Measurements from ENCODE around the gene SCG2. TPM values are rescaled to one million over a fixed set of nuclear protein-coding genes. Genes with fewer than 3 reads are reported as not detected.

Gene SCG2
- total RNA-seq, 1 experiment from 2014 or later: 0.11 TPM

GRCh38 chr2:223558970-223559369 is 43.2 kb downstream of the SCG2 start:
- H3K4me1 Mint-ChIP-seq: peaks cover 8% of the 10 kb centered on the region
- no peak for TF ChIP-seq ZNF138 (CRISPR knock-in tag; conservative IDR thresholded peaks at IDR 0.05)
- TF ChIP-seq ZNF512 (CRISPR knock-in tag; IDR thresholded peaks at IDR 0.05; ENCODE audit: borderline replicate concordance): no peak
- TF ChIP-seq ZNF396 (CRISPR knock-in tag; IDR thresholded peaks at IDR 0.05; ENCODE audit: borderline replicate concordance): no peak
- ATAC-seq (no peak), DNase-seq (ENCODE audit: low spot score) (no peak)
- H3K27me3 Mint-ChIP-seq (ENCODE audit: low read depth): no peaks in the 10 kb centered on the region
- no peak overlapping the region for H3K27ac Mint-ChIP-seq
- POLR2A ChIA-PET: no interaction called here
- no peak overlapping the region for H3K4me3 Mint-ChIP-seq
- H3K36me3 Mint-ChIP-seq: no peaks in the 10 kb centered on the region
- CTCF ChIA-PET: no interaction called here
- no peaks in the 10 kb centered on the region for H3K9me3 Mint-ChIP-seq

- DNase-seq (ENCODE audit: low spot score): no peak
- TF ChIP-seq ETV6 (CRISPR knock-in tag; IDR thresholded peaks at IDR 0.05): no peak
- TF ChIP-seq AFF4 (CRISPR knock-in tag; IDR thresholded peaks at IDR 0.05; ENCODE audit: borderline replicate concordance): no peak
- TF ChIP-seq STAT6 (CRISPR knock-in tag; conservative IDR thresholded peaks at IDR 0.05; ENCODE audit: low read depth): no peak
- TF ChIP-seq NR2C2 (CRISPR knock-in tag; IDR thresholded peaks at IDR 0.05): no peak
- TF ChIP-seq ZMAT4 (CRISPR knock-in tag; IDR thresholded peaks at IDR 0.05): no peak
- no peak for TF ChIP-seq SMAD4 (CRISPR knock-in tag; IDR thresholded peaks at IDR 0.05)
- no peak for TF ChIP-seq FOXK1 (CRISPR knock-in tag; IDR thresholded peaks at IDR 0.05)
- no peak for TF ChIP-seq FOXP1 (CRISPR knock-in tag; IDR thresholded peaks at IDR 0.05; ENCODE audit: borderline replicate concordance)
- no peak for TF ChIP-seq USF1 (CRISPR knock-in tag; IDR thresholded peaks at IDR 0.05)
- TF ChIP-seq FOXP4 (CRISPR knock-in tag; IDR thresholded peaks at IDR 0.05): no peak
- TF ChIP-seq ZBTB21 (CRISPR knock-in tag; IDR thresholded peaks at IDR 0.05; ENCODE audit: borderline replicate concordance): no peak
- no peak for TF ChIP-seq E2F4 (CRISPR knock-in tag; IDR thresholded peaks at IDR 0.05; ENCODE audit: borderline replicate concordance, low read depth)
- no peak for TF ChIP-seq USF2 (CRISPR knock-in tag; IDR thresholded peaks at IDR 0.05)
- TF ChIP-seq MXD4 (CRISPR knock-in tag; IDR thresholded peaks at IDR 0.05; ENCODE audit: borderline replicate concordance): no peak
- CTCF ChIA-PET: no interaction called here
- H3K4me3 Mint-ChIP-seq: no peak overlapping the region
- POLR2A ChIA-PET: no interaction called here
- peaks cover 11% of the 10 kb centered on the region for H3K9me3 Mint-ChIP-seq
- H3K36me3 Mint-ChIP-seq: no peaks in the 10 kb centered on the region
- no peak for ATAC-seq
- no peaks in the 10 kb centered on the region for H3K27me3 Mint-ChIP-seq (ENCODE audit: low read depth)
- no peaks in the 10 kb centered on the region for H3K4me1 Mint-ChIP-seq
- H3K27ac Mint-ChIP-seq: no peak overlapping the region
Measured at GRCh38 chr2:223554923-223555322, 47.2 kb downstream of the SCG2 start.
